ENCODE measurements around the gene FAM181A.
A peak's percentile ranks its signal among the peaks of the same experiment; 100 is the strongest.

The FAM181A gene

DNA sequence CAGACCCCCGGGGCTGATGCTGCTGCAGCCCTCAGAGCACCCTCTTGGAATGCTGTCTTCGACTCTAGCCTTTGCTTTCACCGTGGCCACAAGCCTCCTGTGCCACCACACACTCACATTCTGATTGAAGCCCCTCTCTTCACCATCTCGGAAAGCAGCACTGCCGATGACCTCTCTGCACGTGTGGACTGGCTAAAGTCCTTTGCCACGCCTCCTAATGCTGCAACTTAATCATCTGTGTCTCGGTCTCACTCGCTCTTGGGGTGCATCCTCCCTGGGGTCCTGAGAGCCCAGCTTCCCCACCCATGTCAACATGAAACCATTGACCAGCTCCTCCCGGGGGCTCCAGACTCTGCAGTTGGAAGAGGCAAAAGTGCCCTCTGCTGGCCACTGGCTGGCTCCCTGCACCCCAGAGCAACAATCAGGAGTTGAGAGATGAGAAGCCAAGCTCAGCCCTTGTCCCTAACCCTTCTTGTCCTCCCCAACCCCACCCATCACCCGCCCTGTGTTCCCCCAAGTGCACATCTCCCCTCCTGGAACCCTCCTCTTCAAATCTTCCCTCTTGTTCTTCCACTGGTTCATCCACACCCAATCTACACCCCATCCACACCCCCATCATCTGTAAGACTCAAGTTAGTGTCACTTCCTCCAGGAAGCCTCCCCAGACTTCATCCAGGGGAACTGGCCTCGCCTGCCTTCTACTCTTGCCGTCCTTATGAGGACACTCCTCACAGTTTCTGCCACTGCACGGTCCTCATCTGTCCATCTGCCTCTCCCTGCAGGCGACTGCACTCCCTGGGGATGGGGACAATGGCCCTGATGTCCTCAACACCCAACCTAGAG lies 23.6 kb upstream of the FAM181A start:
- no peak for DNase-seq (ENCODE audit: low read depth)

DNA sequence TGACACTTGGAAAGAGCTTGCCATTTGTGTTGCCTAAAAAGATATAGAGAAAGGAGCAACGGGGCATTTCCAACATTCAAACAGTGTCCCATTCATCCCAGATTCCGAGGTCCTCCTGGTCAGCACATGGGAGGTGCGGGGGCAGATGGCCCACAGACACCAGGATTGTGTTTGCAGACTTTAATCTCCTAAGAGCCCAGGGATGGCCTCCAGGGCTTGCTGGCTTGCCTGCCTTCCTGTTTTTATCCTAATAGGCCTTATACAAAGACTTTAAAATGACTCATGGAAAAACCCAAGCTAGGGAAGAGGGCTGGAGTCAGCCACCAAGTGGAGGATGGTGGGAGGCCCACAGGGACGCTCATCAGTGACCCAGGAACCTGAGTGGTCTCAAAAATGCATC lies 21.5 kb upstream of the FAM181A start:
- DNase-seq (ENCODE audit: low read depth), result no peak

GRCh38 chr14:93906341-93907329 lies 20.5 kb upstream of the FAM181A start:
- DNase-seq (ENCODE audit: low read depth), result peak; percentile 29

GRCh38 chr14:93909429-93910128 lies 17.6 kb upstream of the FAM181A start:
- DNase-seq (ENCODE audit: low read depth), result no peak

- no peak for DNase-seq (ENCODE audit: low read depth)
These were observed 15.0 kb upstream of the FAM181A start for GRCh38 chr14:93911975-93912615.

- DNase-seq (ENCODE audit: low read depth), result no peak
These were observed 14.4 kb upstream of the FAM181A start for GRCh38 chr14:93912782-93913181.

DNA sequence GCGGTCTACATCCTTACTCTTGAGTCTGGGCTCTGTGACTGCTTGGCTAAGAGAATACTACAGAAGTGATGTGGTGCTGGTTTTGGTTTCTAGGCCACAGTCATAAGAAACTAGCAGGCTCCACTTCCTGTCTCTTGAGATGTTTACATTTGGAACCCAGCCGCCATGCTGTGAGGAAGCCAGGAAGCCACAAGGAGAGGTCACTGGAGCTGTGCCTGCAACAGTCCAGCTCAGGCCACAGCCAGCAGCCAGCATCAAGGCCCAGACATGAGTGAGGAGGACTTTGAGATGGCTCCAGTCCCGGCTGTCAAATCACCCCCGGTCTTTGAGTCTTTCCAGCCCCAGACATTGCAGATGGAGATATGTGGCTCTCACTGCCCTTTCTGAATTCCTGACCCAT lies 12.9 kb upstream of the FAM181A start:
- DNase-seq (ENCODE audit: low read depth), result no peak

DNA sequence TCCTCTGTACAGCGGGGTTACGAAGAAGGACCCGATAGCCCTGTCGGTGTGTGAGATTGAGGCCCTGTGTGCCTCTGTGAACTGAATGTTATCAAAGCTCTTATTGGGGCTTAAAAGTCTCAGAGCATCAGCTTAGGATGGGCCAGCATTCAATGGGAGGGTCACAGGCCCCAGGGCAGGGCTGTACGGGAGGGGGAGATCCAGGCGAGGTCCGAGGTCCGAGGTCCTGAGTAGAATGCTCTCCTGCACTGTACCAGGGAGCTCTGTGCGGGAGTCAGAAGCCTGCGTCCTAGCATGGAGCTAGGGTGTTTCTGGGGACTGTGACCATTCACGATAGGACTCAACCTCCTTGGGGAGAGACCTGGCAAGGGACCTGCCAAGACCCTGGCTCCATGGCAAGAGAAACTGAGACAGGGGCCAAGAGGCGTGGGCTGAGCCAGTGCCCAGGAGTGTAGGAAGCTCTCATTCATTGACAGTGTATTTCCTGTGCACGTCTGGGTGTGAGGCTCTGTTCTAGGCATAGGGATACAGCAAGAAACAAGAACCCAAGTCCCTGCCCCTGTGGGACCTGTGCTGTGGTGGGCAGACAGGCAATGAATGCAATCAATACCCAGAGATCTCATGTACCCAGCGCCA lies 12.0 kb upstream of the FAM181A start:
- no peak for DNase-seq (ENCODE audit: low read depth)

GRCh38 chr14:93915800-93916199 lies 11.3 kb upstream of the FAM181A start:
- no peak for DNase-seq (ENCODE audit: low read depth)

DNA sequence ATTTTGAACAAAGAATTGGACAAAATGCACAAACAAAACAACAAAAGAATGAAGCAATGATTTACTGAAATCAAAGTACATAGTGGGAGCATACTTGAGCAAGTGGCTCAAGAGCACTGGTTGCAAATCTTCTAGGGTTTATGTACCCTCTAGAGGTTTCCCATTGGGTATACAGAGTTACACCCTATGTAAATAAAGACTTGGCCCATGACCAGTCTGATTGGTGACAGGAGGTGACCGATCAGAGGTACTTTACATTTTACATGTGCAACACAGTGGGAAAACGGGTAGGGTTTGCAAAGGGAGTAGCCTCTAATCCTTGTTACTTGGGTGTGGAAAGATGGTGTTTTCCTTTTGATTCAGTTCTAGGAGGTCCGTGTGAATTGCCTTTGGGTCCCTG lies 10.6 kb upstream of the FAM181A start:
- no peak for DNase-seq (ENCODE audit: low read depth)

DNA sequence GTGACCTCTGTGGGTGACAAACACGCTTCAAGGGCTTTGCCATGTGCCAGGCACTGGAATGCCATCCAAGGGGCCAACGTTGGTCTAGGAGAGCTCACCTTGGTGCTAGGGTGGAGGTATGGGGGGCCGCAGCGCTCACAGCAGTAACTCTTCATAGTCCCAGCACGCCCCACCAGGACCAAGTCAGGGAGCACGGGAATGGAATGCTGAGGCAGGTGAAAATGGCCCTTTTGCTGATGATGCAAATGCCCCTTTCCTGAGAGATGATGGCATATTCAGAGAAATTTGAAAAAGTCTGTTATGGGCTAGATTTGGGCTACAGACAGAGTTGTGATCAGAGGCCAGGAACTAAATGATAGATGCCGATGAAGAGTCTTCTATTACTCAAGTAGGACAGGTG lies 10.0 kb upstream of the FAM181A start:
- no peak for DNase-seq (ENCODE audit: low read depth)

DNA sequence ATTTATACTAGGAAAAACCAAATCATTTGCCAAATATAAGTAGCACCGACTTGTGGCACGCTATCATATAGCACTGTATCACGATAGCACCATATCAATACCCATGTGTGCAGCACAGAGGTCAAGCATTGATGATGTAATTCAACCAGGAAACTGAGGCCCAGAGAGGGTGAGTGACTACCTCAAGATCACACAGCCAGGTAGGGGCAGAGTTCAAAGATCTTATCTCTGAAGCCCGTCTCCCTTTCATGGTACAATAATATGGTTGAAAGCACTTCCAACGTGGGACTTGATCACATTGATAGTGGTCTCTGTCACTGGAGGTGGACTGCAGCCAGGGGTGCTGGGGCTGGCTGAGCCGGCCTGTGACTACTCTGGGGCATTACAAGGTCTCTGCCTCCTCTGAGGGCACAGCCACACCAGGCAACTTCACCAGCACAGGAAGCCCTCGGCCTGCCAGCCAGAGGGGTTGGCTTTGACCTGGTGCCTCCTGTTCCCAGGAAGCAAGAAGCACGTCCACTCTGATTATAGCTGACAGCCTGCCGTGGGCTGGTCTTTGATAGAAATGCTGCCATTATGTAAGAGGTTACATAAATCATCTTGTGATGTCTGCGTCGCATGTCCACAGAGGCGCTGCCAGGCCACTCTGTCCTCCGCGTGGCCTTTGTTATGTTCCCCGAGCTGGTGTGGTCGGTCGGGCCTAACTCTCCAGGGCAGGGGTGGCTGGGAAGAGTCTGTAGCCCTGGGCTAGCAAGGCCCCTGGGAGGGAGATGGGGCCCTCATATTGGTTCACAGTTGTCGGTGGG lies 5.9 kb upstream of the FAM181A start:
- no peak for DNase-seq (ENCODE audit: low read depth)

DNA sequence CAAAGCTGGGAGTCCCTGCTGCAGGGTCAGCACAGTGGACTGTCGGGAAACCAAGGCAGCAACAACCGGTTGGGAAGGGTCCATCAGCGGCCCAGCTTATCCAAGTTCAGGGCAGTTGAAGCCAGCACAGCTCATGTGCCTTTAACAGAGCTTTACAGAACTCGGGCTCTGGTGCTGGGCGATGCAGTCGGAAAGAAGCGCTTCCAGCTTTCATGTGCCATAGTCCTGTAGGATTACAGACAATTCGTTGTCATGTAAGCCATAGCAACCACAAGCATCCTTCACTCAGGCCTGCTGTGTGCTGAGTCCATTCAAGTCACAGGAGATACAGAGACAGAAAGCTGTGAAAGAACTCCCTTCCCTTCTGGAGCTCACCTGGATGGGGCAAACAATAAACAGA lies 3.5 kb upstream of the FAM181A start:
- no peak for DNase-seq (ENCODE audit: low read depth)

DNA sequence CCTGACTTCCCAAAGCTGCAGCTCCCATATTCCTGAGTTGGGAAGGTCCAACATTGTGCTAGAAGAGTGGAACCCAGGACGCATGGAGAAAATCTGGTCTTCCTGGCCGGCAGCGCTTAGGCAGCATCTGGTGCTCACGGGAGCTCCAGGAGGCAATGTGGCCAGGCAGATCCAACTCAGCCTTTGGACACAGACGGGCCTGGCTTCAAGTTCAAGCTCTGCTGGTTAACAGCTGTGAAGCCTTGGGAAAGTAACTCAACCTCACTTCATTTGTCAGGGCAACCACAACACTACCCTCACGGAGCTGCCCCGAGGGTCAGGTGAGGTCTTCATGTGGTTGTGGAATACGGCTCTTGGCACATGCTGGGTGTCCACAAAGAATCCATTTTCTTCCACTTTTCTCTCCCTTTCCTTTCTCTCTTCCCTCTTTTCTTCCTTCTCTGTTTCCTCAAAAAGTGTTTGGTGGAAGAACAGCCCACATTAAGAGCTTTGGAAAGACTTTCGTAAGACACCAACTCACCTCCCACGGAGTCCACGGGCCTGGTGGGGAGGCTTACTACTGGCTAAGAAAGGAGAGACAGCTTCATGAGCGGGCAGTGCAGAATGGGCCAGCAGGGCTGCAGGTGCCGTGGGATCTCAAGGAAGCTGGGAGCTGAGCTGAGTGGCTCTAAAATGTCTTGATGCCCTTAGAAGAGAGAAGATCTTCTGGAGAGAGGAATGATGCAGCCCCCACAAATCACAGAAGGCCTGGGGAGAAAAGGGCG lies 2.4 kb upstream of the FAM181A start:
- DNase-seq (ENCODE audit: low read depth), result no peak

GRCh38 chr14:93925374-93925895 lies 1.7 kb upstream of the FAM181A start:
- no peak for DNase-seq (ENCODE audit: low read depth)

DNA sequence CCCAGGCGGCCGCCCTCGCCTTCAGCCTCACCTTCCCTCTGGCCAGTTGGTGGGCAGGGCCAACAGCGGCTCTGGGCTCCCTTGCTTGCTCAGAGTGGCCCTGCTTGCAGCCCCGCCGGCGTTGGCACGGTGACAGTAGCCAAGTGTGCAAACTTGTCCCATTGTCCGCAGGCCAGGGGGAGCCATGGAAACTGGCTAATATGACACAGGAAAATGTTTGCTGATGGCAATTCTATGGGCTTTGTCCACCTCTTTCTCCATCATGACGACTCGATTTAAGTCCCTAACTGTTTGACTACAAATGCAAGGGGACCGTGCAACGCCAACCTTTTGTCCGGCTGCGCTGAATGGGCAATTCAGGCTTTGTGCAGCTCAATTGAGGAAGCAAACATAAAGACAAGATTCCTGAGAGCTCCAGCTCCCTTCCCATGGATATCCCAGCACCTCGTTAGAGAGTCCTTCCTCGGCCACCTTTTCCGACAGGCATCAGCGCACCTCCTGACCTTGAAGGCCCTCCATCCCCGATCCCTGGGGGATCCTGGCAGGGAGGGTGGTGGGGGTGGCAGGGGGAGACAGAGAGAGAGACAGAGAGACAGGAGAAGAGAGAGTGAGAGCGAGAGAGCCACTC lies 785 bp upstream of the FAM181A start:
- DNase-seq (ENCODE audit: low read depth), result no peak

- DNase-seq (ENCODE audit: low read depth), result no peak
These were observed 629 bp downstream of the FAM181A start for GRCh38 chr14:93927800-93928145.

- no peak for DNase-seq (ENCODE audit: low read depth)
These were observed 1.3 kb downstream of the FAM181A start for GRCh38 chr14:93928184-93929047.
